ENCODE data around the gene NUP107. TPM values are rescaled to one million over a fixed set of nuclear protein-coding genes. Genes with fewer than 3 reads are reported as not detected.

The NUP107 gene
- 18.9 and 20.4 TPM in 2 replicates for total RNA-seq

GRCh38 chr12:68686595-68687521 is at the start of gene NUP107:
Gene NUP107 (plus strand): TSS chr12:68686978. CDS start chr12:68687066, 88 bp downstream.

GRCh38 chr12:68745904-68746571 is 59.3 kb downstream of the NUP107 start, which contains the start of gene SLC35E3:
Gene SLC35E3 (plus strand): TSS chr12:68746176. CDS start chr12:68746378, 202 bp downstream.

Other genes starting within 250 kb of the NUP107 start
- gene RAP1B, start 76.1 kb upstream of the NUP107 start, total RNA-seq, result 159 and 167 TPM in 2 replicates
- gene SLC35E3, start 59.2 kb downstream of the NUP107 start, total RNA-seq, result 1.4 and 4.5 TPM in 2 replicates
- 58.2 and 70.3 TPM in 2 replicates for gene MDM2, start 121.2 kb downstream of the NUP107 start, total RNA-seq
- 5.2 and 5.4 TPM in 2 replicates for gene CPM, start 246.2 kb downstream of the NUP107 start, total RNA-seq

All from epithelial cell of alveolus of lung (primary cell).